Osteoblast (primary cell): ENCODE data around the gene FKBP1A. TPM values are rescaled to one million over a fixed set of nuclear protein-coding genes. Genes with fewer than 3 reads are reported as not detected.

Experiments used
- DNase-seq: peaks from one replicate; pipeline ENCODE4 v3.0.0; 2011; ENCODE audit warnings: low spot score, mixed read lengths; ENCODE audit not compliant: insufficient read length; ENCODE audit errors: missing footprints
- H2AFZ ChIP-seq: 2 replicates; pipeline ENCODE4 v1.6.0; 2011; ENCODE audit warnings: mild to moderate bottlenecking, low read length
- H3K27ac ChIP-seq: 2 replicates; pipeline ENCODE4 v1.5.1; 2011; ENCODE audit warnings: mild to moderate bottlenecking, low read depth, low read length, moderate library complexity
- H3K27me3 ChIP-seq: 2 replicates; pipeline ENCODE4 v1.6.0; 2012; ENCODE audit warnings: mild to moderate bottlenecking, control low read depth, inconsistent platforms, low read length, moderate library complexity; ENCODE audit not compliant: insufficient read depth
- H3K36me3 ChIP-seq: 2 replicates; pipeline ENCODE4 v1.5.1; 2011; ENCODE audit warnings: mild to moderate bottlenecking, low read length, control low read depth, moderate library complexity; ENCODE audit not compliant: insufficient read depth
- H3K4me1 ChIP-seq: 2 replicates; pipeline ENCODE4 v1.5.1; 2011; ENCODE audit warnings: mild to moderate bottlenecking, low read length, control low read depth, moderate library complexity; ENCODE audit not compliant: insufficient read depth
- H3K4me2 ChIP-seq: 2 replicates; pipeline ENCODE4 v1.6.0; 2011; ENCODE audit warnings: mild to moderate bottlenecking, low read length; ENCODE audit not compliant: insufficient read depth
- H3K4me3 ChIP-seq: fragments of 200-600 bp; sonication (generic); 3 replicates; pipeline ENCODE4 v1.5.1; 2012; ENCODE audit warnings: mild to moderate bottlenecking, low read length, inconsistent platforms; ENCODE audit not compliant: insufficient read depth
- H3K79me2 ChIP-seq: 2 replicates; pipeline ENCODE4 v1.6.0; 2012; ENCODE audit warnings: mild to moderate bottlenecking, low read length, control low read depth, inconsistent platforms; ENCODE audit not compliant: insufficient read depth
- H3K9me3 ChIP-seq: 2 replicates; pipeline ENCODE4 v1.5.1; 2011; ENCODE audit warnings: low read depth, low read length, control low read depth
- H4K20me1 ChIP-seq: 2 replicates; pipeline ENCODE4 v1.6.0; 2012; ENCODE audit warnings: mild to moderate bottlenecking, low read length, control low read depth; ENCODE audit not compliant: insufficient read depth
- CTCF ChIP-seq: IDR thresholded peaks from 2 replicates; pipeline ENCODE4 v1.5.1; 2011; ENCODE audit warnings: mild to moderate bottlenecking, low read depth, low read length, moderate library complexity; ENCODE audit errors: extremely low read depth
- total RNA-seq: library from RNA; depleted of rRNA; stranded (reverse); fragments of >200 nt; gene quantifications from 2 replicates; pipeline ENCODE4 v1.2.3, GENCODE V29; 2012

Gene FKBP1A
- total RNA-seq, 1 donor, result 154 TPM

DNA sequence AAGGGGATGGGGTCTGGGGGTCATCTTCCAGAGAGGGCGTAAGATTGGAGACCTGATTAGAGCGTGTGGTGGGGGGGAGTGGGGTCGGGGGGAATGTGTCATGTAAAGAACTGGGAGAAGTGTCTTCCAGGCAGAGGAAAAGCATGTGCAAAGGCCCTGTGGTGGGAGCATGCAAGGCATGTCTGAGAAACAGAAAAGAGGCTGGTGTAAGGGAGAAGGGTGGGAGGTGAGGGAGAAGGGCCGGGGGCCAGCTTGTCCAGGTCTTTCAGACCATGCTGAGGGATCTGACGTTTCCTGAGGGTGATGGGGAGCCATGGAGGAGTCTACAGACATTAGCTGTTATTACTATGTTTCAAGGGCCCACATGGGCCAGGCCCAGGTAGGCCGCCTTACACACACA lies 30.4 kb upstream of the FKBP1A start:
- H3K79me2 ChIP-seq, result no peaks in the 10 kb centered on the region
- no peaks in the 10 kb centered on the region for H3K9me3 ChIP-seq
- no peaks in the 10 kb centered on the region for H4K20me1 ChIP-seq
- no peaks in the 10 kb centered on the region for H3K27me3 ChIP-seq
- H3K4me1 ChIP-seq, result peaks cover 6% of the 10 kb centered on the region
- no peak overlapping the region for H3K4me3 ChIP-seq
- H3K36me3 ChIP-seq, result no peaks in the 10 kb centered on the region
- DNase-seq, result no peak
- H2AFZ ChIP-seq, result peak overlapping the region; percentile 78
- no peak overlapping the region for H3K4me2 ChIP-seq
- TF ChIP-seq CTCF, result no peak
- no peak overlapping the region for H3K27ac ChIP-seq

- Histone ChIP-seq H3K27me3 (no peaks in the 10 kb centered on the region), H3K4me2 (no peak overlapping the region), H3K36me3 (no peaks in the 10 kb centered on the region), H2AFZ (peak overlapping the region; percentile 10), H3K27ac (no peak overlapping the region), H3K79me2 (no peaks in the 10 kb centered on the region), H3K9me3 (no peaks in the 10 kb centered on the region), H3K4me3 (no peak overlapping the region), H4K20me1 (no peaks in the 10 kb centered on the region), H3K4me1 (peaks cover 10% of the 10 kb centered on the region)
- DNase-seq, result no peak
- TF ChIP-seq CTCF, result no peak
Measured at GRCh38 chr20:1422753-1423152, 29.9 kb upstream of the FKBP1A start.

DNA sequence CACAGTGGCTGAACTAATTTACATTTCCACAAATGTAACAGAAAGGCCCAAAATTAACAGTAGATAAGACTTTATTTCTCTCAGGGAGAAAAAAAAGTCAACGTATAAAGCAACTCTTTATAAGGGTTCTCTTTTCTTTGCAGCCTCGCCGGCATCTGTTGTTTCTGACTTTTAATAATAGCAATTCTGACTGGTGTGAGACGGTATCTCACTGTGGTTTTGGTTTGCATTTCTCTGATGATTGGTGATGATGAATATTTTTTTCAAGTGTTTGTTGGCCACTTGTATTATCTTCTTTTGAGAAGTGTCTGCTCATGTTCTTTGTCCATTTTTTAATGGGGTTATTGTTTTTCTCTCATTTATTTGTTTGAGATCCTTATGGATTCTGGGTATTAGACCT lies 27.2 kb upstream of the FKBP1A start:
- Histone ChIP-seq H3K27ac (no peak overlapping the region), H3K79me2 (no peaks in the 10 kb centered on the region), H4K20me1 (no peaks in the 10 kb centered on the region), H3K4me3 (no peak overlapping the region), H3K36me3 (no peaks in the 10 kb centered on the region), H3K27me3 (no peaks in the 10 kb centered on the region), H3K4me1 (peaks cover 30% of the 10 kb centered on the region), H2AFZ (no peak overlapping the region), H3K4me2 (no peak overlapping the region), H3K9me3 (no peaks in the 10 kb centered on the region)
- no peak for TF ChIP-seq CTCF
- no peak for DNase-seq

- Histone ChIP-seq H3K9me3 (no peaks in the 10 kb centered on the region), H3K79me2 (no peaks in the 10 kb centered on the region), H3K27ac (peak overlapping the region; percentile 86), H3K4me2 (peak overlapping the region; percentile 17), H3K4me3 (no peak overlapping the region), H3K27me3 (no peaks in the 10 kb centered on the region), H2AFZ (peak overlapping the region; percentile 76), H4K20me1 (no peaks in the 10 kb centered on the region), H3K4me1 (peaks cover 30% of the 10 kb centered on the region), H3K36me3 (no peaks in the 10 kb centered on the region)
- no peak for DNase-seq
- no peak for TF ChIP-seq CTCF
Measured at GRCh38 chr20:1418350-1418749, 25.5 kb upstream of the FKBP1A start.
